Activated naive CD8-positive, alpha-beta T cell treated with anti-CD3 and anti-CD28 coated beads, Interleukin-2, amount 50 U/mL, for 24 hours (primary cell): Measurements from ENCODE around the gene ZBTB7C.
A peak's percentile ranks its signal among the peaks of the same experiment; 100 is the strongest.

Source experiments
- ATAC-seq: fragments of 150-1000 bp; cut with Tn5 transposase; one replicate; pipeline ENCODE4 v1.10.0; 2021
- DNase-seq: peaks from one replicate; pipeline ENCODE4 v3.0.0; 2021
- H3K27ac Mint-ChIP-seq: one replicate; pipeline ENCODE4 v1.8.0; 2021; ENCODE audit warnings: mild to moderate bottlenecking, mixed read lengths
- H3K27me3 Mint-ChIP-seq: one replicate; pipeline ENCODE4 v1.8.0; 2021; ENCODE audit warnings: mixed read lengths
- H3K36me3 Mint-ChIP-seq: one replicate; pipeline ENCODE4 v1.8.0; 2021; ENCODE audit warnings: low read depth, mixed read lengths
- H3K4me1 Mint-ChIP-seq: one replicate; pipeline ENCODE4 v1.8.0; 2021; ENCODE audit warnings: mixed read lengths
- H3K4me3 Mint-ChIP-seq: one replicate; pipeline ENCODE4 v1.8.0; 2021; ENCODE audit warnings: mild to moderate bottlenecking, moderate library complexity, mixed read lengths
- H3K9me3 Mint-ChIP-seq: one replicate; pipeline ENCODE4 v1.8.0; 2021; ENCODE audit warnings: mixed read lengths

ZBTB7C gene

DNA sequence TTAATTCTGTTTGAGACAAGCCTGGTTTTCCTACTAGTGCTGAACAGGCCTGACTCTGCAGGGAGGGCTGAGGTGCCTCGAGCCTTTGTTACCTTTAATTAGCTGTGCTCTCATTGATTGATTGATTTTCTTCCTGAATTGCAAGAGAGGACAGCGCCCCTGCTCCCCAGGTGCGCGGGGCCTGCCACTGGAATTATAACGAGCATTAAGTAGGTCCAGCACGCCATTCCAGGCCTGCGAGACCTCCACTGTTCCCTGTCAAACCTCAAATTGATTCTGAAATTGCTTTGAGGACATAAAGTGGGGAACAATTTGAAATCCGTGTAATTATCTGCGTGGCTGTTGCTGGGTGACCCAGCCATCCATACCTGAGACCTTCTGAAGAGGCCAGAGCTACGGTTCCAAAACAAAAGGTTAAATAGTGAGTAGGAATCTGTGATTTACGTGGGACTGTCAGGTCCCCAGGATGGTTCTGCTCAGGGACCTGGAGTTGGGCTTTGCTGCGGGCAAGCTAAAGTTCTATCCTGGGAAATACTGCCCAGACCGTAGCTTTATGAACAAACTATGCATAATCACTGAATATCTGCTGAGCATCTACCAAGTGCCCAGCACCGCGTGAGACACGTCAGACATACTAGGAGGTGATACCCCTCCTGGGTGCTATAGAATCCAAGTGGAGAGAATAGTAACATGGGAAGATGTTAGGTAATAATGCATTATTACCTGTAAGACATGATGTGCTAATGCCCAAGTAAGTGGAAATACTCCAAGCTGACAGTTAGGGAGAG lies 104.1 kb downstream of the ZBTB7C start:
- Mint-ChIP-seq H3K36me3 (no peaks in the 10 kb centered on the region), H3K27ac (no peak overlapping the region), H3K4me3 (no peak overlapping the region), H3K4me1 (no peaks in the 10 kb centered on the region), H3K9me3 (no peaks in the 10 kb centered on the region), H3K27me3 (no peaks in the 10 kb centered on the region)
- no peak for DNase-seq
- ATAC-seq = no peak

DNA sequence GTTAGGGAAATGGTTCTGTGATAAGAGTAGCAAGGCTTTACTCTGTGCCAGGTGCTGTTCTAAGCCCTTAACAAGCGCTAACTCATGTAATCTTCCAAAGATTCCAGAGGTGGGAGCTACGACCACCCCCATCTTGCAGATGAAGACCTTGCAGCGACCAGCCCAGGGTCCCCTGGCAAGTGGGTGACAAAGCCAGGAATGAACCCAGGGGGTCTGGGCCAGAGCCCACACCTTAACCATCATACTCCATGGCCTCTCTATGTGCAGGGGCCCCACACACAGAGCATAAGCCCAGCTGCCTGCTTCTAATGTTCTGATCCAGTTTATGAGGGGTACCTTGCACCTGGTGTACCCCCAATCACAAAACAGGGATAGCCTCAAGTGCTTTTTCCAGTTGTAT lies 105.3 kb downstream of the ZBTB7C start:
- H3K27me3 Mint-ChIP-seq = no peaks in the 10 kb centered on the region
- H3K27ac Mint-ChIP-seq = no peak overlapping the region
- H3K9me3 Mint-ChIP-seq = no peaks in the 10 kb centered on the region
- no peaks in the 10 kb centered on the region for H3K4me1 Mint-ChIP-seq
- no peak overlapping the region for H3K4me3 Mint-ChIP-seq
- no peak for DNase-seq
- H3K36me3 Mint-ChIP-seq = no peaks in the 10 kb centered on the region
- no peak for ATAC-seq

DNA sequence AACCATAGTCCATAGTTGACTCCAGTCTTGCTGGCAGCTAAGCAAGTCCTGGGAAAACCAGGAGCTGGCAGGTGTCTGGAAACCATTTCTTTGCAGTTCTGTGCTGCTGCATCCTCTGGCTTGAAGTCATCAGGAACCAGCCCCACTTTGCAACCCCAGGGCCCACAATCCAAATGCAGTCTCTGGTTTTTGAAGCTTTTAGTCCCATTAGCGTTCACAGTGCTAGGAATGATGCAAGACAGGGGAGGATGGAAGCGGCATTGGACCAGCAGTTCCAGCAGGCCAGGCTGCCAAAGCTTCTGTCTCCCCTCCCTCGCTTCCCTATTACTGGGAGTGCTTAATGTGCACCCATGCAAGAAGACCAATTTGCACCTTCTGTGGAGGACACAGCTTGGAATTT lies 106.4 kb downstream of the ZBTB7C start:
- Mint-ChIP-seq H3K27ac (no peak overlapping the region), H3K36me3 (no peaks in the 10 kb centered on the region)

DNA sequence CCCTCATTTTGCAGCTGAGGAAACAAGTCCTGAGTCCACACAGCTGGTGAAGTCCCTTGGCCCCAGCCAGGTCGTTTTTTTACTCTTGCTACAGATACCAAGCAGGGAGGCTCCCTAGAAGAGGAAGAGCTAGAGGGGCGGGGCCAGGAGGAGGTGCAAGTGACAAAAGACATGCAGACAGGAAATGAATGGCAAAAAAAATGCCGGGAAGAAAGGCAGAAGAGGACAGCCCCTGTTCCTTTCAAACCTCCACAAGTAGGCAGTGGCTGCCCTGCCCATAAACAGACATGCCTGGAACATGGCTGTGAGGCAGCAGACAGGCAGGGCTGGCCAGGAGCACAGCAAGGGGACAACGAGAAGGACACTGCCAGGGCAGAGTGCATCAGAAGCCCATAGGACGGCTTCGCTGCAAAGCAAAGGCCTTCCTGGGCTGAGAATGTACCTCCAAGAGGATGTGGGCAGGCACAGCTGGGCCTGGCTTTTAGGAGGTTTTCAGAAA lies 108.7 kb downstream of the ZBTB7C start:
- Mint-ChIP-seq H3K27me3 (no peaks in the 10 kb centered on the region), H3K27ac (no peak overlapping the region), H3K36me3 (no peaks in the 10 kb centered on the region), H3K9me3 (no peaks in the 10 kb centered on the region), H3K4me3 (no peak overlapping the region), H3K4me1 (no peaks in the 10 kb centered on the region)
- DNase-seq = peak; percentile 3
- no peak for ATAC-seq

More for the DNA sequence above, 106.4 kb downstream of the ZBTB7C start:
- no peak for ATAC-seq
- H3K9me3 Mint-ChIP-seq = no peaks in the 10 kb centered on the region
- DNase-seq = no peak
- no peaks in the 10 kb centered on the region for H3K4me1 Mint-ChIP-seq
- no peak overlapping the region for H3K4me3 Mint-ChIP-seq
- H3K27me3 Mint-ChIP-seq = no peaks in the 10 kb centered on the region

DNA sequence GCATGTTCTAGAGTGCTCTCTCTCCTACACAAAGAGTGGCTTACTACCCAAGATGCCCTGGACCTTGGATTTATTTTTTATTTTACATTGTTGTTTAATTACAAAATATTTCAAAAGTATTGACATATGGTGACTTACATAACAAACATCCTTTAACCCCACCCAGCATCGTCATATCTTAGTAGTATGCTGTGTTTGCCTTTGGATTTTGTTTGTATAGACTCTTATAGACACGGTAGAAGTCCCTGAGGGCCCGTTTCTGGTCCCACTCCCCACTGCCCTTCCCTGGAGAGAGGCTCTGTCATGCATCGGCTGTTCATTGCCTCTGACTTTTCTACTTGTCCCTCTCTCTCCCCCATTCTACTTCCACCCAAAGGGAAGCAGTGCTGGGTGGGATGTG lies 112.0 kb downstream of the ZBTB7C start:
- H3K36me3 Mint-ChIP-seq = no peaks in the 10 kb centered on the region
- H3K27me3 Mint-ChIP-seq = no peaks in the 10 kb centered on the region
- H3K27ac Mint-ChIP-seq = no peak overlapping the region
- H3K4me3 Mint-ChIP-seq = no peak overlapping the region
- ATAC-seq = no peak
- no peaks in the 10 kb centered on the region for H3K9me3 Mint-ChIP-seq
- DNase-seq = no peak
- no peaks in the 10 kb centered on the region for H3K4me1 Mint-ChIP-seq

- no peaks in the 10 kb centered on the region for H3K36me3 Mint-ChIP-seq
- no peak for DNase-seq
- no peaks in the 10 kb centered on the region for H3K27me3 Mint-ChIP-seq
- no peak overlapping the region for H3K27ac Mint-ChIP-seq
- no peaks in the 10 kb centered on the region for H3K9me3 Mint-ChIP-seq
- no peaks in the 10 kb centered on the region for H3K4me1 Mint-ChIP-seq
- no peak overlapping the region for H3K4me3 Mint-ChIP-seq
- ATAC-seq = no peak
Observed at GRCh38 chr18:48296581-48296980, 112.6 kb downstream of the ZBTB7C start.

DNA sequence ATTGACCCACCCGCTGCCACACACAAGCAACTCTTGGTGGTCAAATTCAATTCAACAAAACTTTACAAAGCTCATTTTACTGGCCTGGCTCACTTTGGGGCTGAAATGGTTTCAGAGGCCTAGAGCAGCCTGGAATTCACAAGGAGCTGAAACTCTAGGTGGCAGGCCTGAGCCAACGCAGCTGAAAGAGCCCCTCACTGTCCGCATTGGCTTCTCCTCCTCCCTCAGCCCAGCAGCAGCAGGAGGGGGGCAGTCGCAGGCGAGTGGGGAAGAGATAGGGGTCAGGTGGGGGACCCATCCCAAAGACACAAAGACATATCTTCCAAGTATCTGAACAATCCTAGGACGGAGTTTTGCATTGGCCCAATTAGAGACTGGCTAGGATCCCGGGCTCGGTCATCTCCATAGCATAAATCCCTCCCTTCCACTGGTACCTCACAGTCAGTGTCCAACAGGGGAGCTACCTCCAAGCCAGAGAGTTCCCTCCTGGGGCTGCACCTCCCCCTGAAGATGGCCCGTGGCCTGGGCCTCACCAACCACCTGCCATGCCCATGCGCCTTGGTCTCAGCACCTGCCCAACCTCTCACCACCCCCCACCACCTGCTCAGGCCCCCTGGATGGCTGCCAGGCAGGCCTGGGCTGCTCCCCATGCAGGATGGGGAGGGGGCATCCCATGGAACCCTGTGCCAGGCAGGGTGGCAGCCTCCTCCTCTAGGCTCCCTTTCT lies 113.4 kb downstream of the ZBTB7C start:
- H3K27me3 Mint-ChIP-seq = no peaks in the 10 kb centered on the region
- no peaks in the 10 kb centered on the region for H3K36me3 Mint-ChIP-seq
- no peak overlapping the region for H3K27ac Mint-ChIP-seq
- no peak for ATAC-seq
- H3K4me1 Mint-ChIP-seq = no peaks in the 10 kb centered on the region
- no peak overlapping the region for H3K4me3 Mint-ChIP-seq
- no peaks in the 10 kb centered on the region for H3K9me3 Mint-ChIP-seq
- no peak for DNase-seq

GRCh38 chr18:48294899-48295585 lies 114.1 kb downstream of the ZBTB7C start:
- Mint-ChIP-seq H3K36me3 (no peaks in the 10 kb centered on the region), H3K27ac (no peak overlapping the region), H3K4me3 (no peak overlapping the region), H3K9me3 (no peaks in the 10 kb centered on the region), H3K4me1 (no peaks in the 10 kb centered on the region), H3K27me3 (no peaks in the 10 kb centered on the region)
- no peak for ATAC-seq
- DNase-seq = no peak

DNA sequence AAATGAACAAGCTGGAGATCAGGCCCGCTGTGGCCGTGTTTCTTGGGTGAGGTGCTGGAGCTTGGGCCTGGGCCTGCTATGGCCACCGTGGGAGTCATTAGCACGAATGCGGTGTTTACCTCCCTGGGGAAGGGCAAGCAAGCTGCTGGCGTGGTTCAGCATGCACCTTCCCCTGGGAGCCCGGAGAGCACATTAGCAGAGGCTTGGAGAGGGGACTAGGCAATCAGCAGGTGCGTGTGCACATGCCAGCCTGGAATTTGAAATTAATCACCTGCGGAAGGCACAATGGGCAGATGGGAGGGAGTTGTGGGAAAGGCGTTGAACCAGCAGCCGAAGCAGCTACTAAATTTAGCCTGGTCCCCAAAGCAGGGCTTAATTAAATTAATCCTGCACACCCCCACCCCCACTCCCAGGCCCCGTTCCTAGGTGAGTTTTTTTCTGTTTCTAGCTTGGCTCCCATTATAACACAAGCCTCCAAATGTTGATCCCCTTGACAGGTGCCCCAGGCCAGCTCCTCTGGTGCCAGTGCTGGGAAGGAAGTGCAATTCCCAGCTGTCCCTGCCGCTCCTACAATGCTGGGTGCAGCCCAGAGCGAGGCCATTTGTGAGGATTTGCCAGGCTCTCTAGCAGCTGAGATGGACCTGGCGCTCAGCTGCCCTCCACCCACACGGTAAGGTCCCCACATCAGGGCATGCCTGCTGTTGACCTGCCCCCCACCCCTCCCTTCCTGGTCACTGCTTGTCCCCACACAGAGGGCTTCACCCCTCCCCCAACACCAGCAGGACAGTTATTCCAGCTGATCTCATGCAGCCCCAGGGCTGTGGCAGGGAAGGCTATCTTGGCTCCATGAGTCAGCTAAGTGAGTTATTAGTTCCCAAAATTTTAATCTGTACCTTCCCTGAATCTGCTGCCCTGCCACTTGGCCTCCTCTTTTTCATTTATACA lies 115.0 kb downstream of the ZBTB7C start:
- no peak for DNase-seq
- ATAC-seq = no peak
- Mint-ChIP-seq H3K4me1 (no peaks in the 10 kb centered on the region), H3K27ac (no peak overlapping the region), H3K27me3 (no peaks in the 10 kb centered on the region), H3K4me3 (no peak overlapping the region), H3K9me3 (no peaks in the 10 kb centered on the region), H3K36me3 (no peaks in the 10 kb centered on the region)

GRCh38 chr18:48292782-48293424 lies 116.3 kb downstream of the ZBTB7C start:
- Mint-ChIP-seq H3K9me3 (no peaks in the 10 kb centered on the region), H3K4me1 (no peaks in the 10 kb centered on the region), H3K4me3 (no peak overlapping the region), H3K27me3 (no peaks in the 10 kb centered on the region), H3K36me3 (no peaks in the 10 kb centered on the region), H3K27ac (no peak overlapping the region)
- ATAC-seq (no peak), DNase-seq (no peak)

DNA sequence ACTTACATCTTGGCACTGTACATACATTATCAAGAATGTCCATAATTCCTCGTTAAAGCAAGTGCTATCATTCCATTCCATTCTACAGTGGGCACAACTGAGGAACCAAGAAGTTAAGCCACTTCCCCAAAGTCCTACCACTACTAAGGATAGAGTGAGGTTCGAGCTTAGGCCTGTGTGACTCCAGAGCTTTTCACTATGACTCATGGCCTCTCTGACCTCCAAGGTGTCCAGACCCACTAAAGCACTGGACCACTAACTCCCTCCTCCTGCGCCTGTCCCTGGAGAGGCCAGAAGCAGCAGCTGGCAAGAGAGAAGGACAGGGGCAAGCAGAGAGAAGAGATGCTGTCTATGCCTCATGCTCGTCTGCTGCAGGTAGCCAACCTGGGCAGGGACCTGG lies 117.0 kb downstream of the ZBTB7C start:
- Mint-ChIP-seq H3K27ac (no peak overlapping the region), H3K36me3 (no peaks in the 10 kb centered on the region), H3K9me3 (no peaks in the 10 kb centered on the region), H3K4me1 (no peaks in the 10 kb centered on the region), H3K27me3 (no peaks in the 10 kb centered on the region), H3K4me3 (no peak overlapping the region)
- DNase-seq (no peak), ATAC-seq (no peak)

DNA sequence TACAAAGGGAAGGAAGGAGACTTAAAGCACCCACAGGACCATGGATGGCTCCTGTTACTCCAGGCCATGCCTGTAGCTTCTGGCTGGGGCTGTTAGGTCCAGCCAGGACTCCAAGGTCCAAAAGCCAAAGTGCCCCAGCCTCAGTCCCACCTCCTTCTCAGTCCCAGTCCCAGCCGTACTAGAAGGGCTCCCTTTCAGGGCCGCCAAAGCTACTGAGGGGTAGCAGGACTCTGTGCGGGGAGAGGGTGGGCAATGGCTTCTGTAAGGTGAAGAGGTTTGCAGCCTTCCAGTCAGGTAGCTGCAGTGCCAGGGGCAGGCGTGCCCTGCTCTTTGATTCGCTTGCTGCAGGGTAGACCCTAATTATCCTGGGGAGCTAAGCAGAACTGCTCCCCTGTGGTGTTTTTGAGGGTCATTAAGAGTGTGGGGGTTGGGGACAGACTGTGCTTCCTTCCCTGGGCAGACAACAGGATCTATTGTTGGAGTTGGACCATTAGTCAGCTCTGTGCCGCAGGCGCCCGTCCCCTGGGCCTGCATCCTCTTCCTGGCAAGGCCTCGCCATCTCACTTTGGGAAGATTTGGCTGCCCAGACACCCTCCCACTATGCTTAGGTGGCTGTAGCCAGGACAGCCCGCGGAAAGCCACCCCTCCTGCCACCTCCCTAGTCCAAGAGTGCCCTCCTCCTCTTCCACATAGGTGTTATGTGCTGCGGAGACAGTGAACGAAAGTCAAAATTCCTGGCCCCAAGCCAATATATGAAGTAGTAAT lies 118.8 kb downstream of the ZBTB7C start:
- DNase-seq = no peak
- no peaks in the 10 kb centered on the region for H3K36me3 Mint-ChIP-seq
- ATAC-seq = no peak
- no peak overlapping the region for H3K4me3 Mint-ChIP-seq
- no peaks in the 10 kb centered on the region for H3K4me1 Mint-ChIP-seq
- no peaks in the 10 kb centered on the region for H3K9me3 Mint-ChIP-seq
- peaks cover 2% of the 10 kb centered on the region for H3K27me3 Mint-ChIP-seq
- no peak overlapping the region for H3K27ac Mint-ChIP-seq

- Mint-ChIP-seq H3K27me3 (peaks cover 7% of the 10 kb centered on the region), H3K9me3 (peaks cover 7% of the 10 kb centered on the region), H3K4me1 (no peaks in the 10 kb centered on the region), H3K4me3 (no peak overlapping the region), H3K36me3 (no peaks in the 10 kb centered on the region), H3K27ac (no peak overlapping the region)
- ATAC-seq = no peak
- no peak for DNase-seq
Observed at GRCh38 chr18:48284743-48285142, 124.4 kb downstream of the ZBTB7C start.
